ENCODE data around the gene PPP2R5D.

GRCh38 chr6:42978487-42978838 is 5.9 kb upstream of the PPP2R5D start:
- TF ChIP-seq POLR2A (IDR thresholded peaks at IDR 0.05), result no peak
- TF ChIP-seq, protein P1, sequence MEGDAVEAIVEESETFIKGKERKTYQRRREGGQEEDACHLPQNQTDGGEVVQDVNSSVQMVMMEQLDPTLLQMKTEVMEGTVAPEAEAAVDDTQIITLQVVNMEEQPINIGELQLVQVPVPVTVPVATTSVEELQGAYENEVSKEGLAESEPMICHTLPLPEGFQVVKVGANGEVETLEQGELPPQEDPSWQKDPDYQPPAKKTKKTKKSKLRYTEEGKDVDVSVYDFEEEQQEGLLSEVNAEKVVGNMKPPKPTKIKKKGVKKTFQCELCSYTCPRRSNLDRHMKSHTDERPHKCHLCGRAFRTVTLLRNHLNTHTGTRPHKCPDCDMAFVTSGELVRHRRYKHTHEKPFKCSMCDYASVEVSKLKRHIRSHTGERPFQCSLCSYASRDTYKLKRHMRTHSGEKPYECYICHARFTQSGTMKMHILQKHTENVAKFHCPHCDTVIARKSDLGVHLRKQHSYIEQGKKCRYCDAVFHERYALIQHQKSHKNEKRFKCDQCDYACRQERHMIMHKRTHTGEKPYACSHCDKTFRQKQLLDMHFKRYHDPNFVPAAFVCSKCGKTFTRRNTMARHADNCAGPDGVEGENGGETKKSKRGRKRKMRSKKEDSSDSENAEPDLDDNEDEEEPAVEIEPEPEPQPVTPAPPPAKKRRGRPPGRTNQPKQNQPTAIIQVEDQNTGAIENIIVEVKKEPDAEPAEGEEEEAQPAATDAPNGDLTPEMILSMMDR (IDR thresholded peaks at IDR 0.05 in 4 of 5, conservative IDR thresholded peaks at IDR 0.05 in 1 of 5), result no peak

Data from gastrocnemius medialis (tissue), 4 donors.